ENCODE data around the gene MGLL. TPM values are rescaled to one million over a fixed set of nuclear protein-coding genes. Genes with fewer than 3 reads are reported as not detected.

MGLL gene
- polyA plus RNA-seq, 2 donors, result 78.0 to 99.1 TPM

DNA sequence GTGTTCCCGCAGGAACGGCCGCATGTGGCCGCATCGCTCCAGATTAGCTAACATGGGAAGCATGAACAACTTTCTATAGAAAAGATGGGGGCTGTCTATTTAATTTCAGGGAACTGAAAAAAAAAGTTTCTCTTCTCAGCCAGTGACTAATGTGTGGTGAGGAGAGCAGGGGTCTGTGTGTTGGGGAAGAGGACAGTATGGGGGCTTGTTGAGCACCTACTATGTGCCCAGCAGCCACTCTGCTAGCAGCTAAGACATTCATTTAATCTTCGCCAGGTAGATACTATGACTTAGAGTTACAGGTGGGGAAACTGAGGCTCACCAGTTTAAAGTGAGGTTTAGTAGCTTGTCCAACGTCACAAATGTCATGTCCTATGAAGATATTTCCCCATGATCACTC is 56.6 kb downstream of the MGLL start:
- 92 to 93% methylated on average over 7 of the region's 7 CpGs for WGBS, 2 donors
- no peaks in the 10 kb centered on the region for H3K9me3 ChIP-seq (ENCODE audit: control insufficient read depth in 2 of 2, insufficient read depth in 1 of 2, low read depth in 1 of 2, low read length in 1 of 2)
- peaks cover 3% of the 10 kb centered on the region in 2 donors for H3K36me3 ChIP-seq (ENCODE audit: control insufficient read depth in 2 of 2, insufficient read depth in 2 of 2, low read length in 1 of 2)
- H3K27me3 ChIP-seq (ENCODE audit: control insufficient read depth in 1 of 2, insufficient read depth in 2 of 2, low read length in 2 of 2), result no peaks in the 10 kb centered on the region
- H3K27ac ChIP-seq (ENCODE audit: low read depth in 2 of 2, low read length in 1 of 2), result no peak overlapping the region
- H3K4me3 ChIP-seq (ENCODE audit: low read depth in 1 of 2, low read length in 2 of 2), result no peak overlapping the region
- peaks cover 4% of the 10 kb centered on the region in 2 donors for H3K4me1 ChIP-seq (ENCODE audit: control insufficient read depth in 2 of 2, insufficient read depth in 2 of 2, low read length in 1 of 2)

DNA sequence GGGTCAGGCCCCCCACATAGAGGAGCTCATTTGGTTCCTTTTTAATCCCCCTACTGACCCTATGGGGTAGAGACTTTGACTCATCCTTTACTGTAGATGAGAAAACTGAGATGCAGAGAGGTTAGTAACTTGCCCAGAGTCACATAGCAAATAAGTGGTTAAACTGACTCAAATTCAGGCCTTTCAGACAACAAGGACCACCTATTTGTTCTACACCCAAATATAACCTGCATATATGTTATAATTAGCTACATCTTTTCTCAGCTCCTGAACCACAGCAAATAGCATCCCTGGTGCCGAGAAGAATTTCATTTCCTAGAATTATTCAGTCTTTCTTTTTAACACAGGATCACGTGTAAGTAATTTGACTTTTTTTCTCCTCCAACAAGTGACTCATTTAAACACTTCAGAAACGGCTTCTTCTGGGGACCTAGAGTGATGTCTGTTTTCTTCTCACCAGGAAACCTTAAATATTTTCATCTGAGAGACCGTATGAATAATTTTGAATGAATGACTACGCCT is 57.4 kb downstream of the MGLL start:
- no peak overlapping the region for H3K27ac ChIP-seq (ENCODE audit: low read depth in 2 of 2, low read length in 1 of 2)
- H3K4me1 ChIP-seq (ENCODE audit: control insufficient read depth in 2 of 2, insufficient read depth in 2 of 2, low read length in 1 of 2), result peaks cover 4% of the 10 kb centered on the region in 2 donors

DNA sequence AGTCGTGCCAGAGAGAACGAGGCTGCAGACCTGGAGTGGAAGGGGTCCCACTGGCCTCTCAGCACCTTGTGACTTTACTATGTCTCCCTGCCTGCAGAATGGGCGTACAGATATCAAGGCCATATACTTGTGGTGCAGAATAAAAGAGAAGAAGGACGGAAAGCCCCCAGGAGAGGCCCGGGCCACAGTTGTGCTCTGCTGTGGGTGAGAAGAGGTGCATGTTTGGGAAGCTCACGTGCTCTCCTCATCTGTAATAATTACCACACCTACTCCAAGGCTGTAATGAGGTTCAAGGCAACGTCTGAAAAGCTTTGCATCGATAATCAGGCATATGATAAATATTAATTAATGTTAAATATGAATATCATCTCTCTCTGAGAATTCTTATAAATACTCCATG is 58.0 kb downstream of the MGLL start:
- Histone ChIP-seq H3K36me3 (ENCODE audit: control insufficient read depth in 2 of 2, insufficient read depth in 2 of 2, low read length in 1 of 2) (peaks cover 0 to 7% of the 10 kb centered on the region in 2 donors), H3K27ac (ENCODE audit: low read depth in 2 of 2, low read length in 1 of 2) (no peak overlapping the region), H3K27me3 (ENCODE audit: control insufficient read depth in 1 of 2, insufficient read depth in 2 of 2, low read length in 2 of 2) (no peaks in the 10 kb centered on the region), H3K4me1 (ENCODE audit: control insufficient read depth in 2 of 2, insufficient read depth in 2 of 2, low read length in 1 of 2) (peaks cover 4% of the 10 kb centered on the region in 2 donors), H3K9me3 (ENCODE audit: control insufficient read depth in 2 of 2, insufficient read depth in 1 of 2, low read depth in 1 of 2, low read length in 1 of 2) (no peaks in the 10 kb centered on the region), H3K4me3 (ENCODE audit: low read depth in 1 of 2, low read length in 2 of 2) (no peak overlapping the region)
- 73 to 86% methylated on average over 8 of the region's 8 CpGs for WGBS, 2 donors

More for the DNA sequence above, 57.4 kb downstream of the MGLL start:
- Histone ChIP-seq H3K9me3 (ENCODE audit: control insufficient read depth in 2 of 2, insufficient read depth in 1 of 2, low read depth in 1 of 2, low read length in 1 of 2) (no peaks in the 10 kb centered on the region), H3K27me3 (ENCODE audit: control insufficient read depth in 1 of 2, insufficient read depth in 2 of 2, low read length in 2 of 2) (no peaks in the 10 kb centered on the region), H3K36me3 (ENCODE audit: control insufficient read depth in 2 of 2, insufficient read depth in 2 of 2, low read length in 1 of 2) (peaks cover 3 to 5% of the 10 kb centered on the region in 2 donors), H3K4me3 (ENCODE audit: low read depth in 1 of 2, low read length in 2 of 2) (no peak overlapping the region)
- 61 to 69% methylated on average over 5 of the region's 5 CpGs for WGBS, 2 donors

DNA sequence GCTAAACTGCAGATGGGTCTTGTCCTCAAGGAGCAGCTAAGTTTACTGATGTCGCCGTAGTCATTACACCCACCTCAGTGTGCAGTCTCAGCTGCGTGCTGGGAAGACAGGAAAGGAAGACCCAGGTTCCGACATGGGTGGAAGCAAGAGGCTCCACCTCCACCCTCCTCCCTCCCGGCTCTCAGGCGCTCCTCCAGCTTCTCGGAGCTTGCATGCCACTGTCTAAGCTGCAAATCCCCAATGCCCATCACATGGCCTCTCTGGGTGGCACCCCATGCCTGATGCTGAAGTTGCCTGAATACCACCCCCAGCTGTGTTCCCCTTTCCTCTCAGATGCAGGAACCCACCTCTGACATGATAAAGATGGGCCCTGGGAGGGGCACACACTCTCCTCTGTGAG is 58.5 kb downstream of the MGLL start:
- Histone ChIP-seq H3K9me3 (ENCODE audit: control insufficient read depth in 2 of 2, insufficient read depth in 1 of 2, low read depth in 1 of 2, low read length in 1 of 2) (no peaks in the 10 kb centered on the region), H3K27ac (ENCODE audit: low read depth in 2 of 2, low read length in 1 of 2) (no peak overlapping the region), H3K36me3 (ENCODE audit: control insufficient read depth in 2 of 2, insufficient read depth in 2 of 2, low read length in 1 of 2) (peaks cover 0 to 10% of the 10 kb centered on the region in 2 donors), H3K4me1 (ENCODE audit: control insufficient read depth in 2 of 2, insufficient read depth in 2 of 2, low read length in 1 of 2) (peaks cover 4% of the 10 kb centered on the region in 2 donors), H3K4me3 (ENCODE audit: low read depth in 1 of 2, low read length in 2 of 2) (no peak overlapping the region), H3K27me3 (ENCODE audit: control insufficient read depth in 1 of 2, insufficient read depth in 2 of 2, low read length in 2 of 2) (no peaks in the 10 kb centered on the region)
- 59 to 63% methylated on average over 7 of the region's 7 CpGs for WGBS, 2 donors

DNA sequence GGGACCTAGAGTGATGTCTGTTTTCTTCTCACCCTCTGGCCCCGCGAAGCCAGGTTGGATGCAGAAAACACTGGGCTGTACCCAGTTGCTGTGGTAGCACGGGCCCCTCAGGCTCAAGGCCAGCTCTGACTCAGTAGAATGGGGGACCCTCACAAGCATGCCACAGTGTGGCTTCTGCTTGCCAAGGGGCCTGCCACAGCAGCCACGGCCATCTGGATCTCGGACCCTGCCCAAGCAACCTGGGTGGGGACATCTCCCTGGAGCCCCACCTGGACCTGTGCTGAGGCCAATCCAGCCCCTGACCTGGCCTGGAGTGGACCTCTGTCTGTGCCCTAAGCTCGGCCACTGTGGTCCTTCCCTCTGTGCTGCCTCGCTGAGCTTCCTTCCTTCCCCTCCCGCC is 59.0 kb downstream of the MGLL start:
- no peak overlapping the region for H3K27ac ChIP-seq (ENCODE audit: low read depth in 2 of 2, low read length in 1 of 2)
- H3K27me3 ChIP-seq (ENCODE audit: control insufficient read depth in 1 of 2, insufficient read depth in 2 of 2, low read length in 2 of 2), result no peaks in the 10 kb centered on the region
- H3K4me1 ChIP-seq (ENCODE audit: control insufficient read depth in 2 of 2, insufficient read depth in 2 of 2, low read length in 1 of 2), result peaks cover 4% of the 10 kb centered on the region in 2 donors
- no peak overlapping the region for H3K4me3 ChIP-seq (ENCODE audit: low read depth in 1 of 2, low read length in 2 of 2)
- H3K36me3 ChIP-seq (ENCODE audit: control insufficient read depth in 2 of 2, insufficient read depth in 2 of 2, low read length in 1 of 2), result peaks cover 0 to 10% of the 10 kb centered on the region in 2 donors
- 83 to 87% methylated on average over 8 of the region's 8 CpGs for WGBS, 2 donors
- H3K9me3 ChIP-seq (ENCODE audit: control insufficient read depth in 2 of 2, insufficient read depth in 1 of 2, low read depth in 1 of 2, low read length in 1 of 2), result no peaks in the 10 kb centered on the region

DNA sequence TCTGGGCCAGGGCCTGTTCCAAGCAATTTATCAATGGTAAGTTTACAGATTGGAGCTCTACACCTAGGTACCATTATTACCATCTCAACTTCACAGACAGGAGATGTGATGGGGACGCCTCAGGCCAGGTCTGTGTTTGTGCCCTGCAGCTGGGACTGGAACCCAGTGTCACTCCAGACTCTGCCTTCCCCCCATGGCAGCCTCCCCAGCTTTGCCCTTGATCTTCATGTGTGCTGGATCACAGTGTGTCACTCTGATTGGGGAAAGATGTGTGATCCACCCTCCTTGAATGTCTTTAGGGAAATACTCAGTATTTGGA is 59.6 kb downstream of the MGLL start:
- Histone ChIP-seq H3K27ac (ENCODE audit: low read depth in 2 of 2, low read length in 1 of 2) (no peak overlapping the region), H3K9me3 (ENCODE audit: control insufficient read depth in 2 of 2, insufficient read depth in 1 of 2, low read depth in 1 of 2, low read length in 1 of 2) (no peaks in the 10 kb centered on the region), H3K4me3 (ENCODE audit: low read depth in 1 of 2, low read length in 2 of 2) (no peak overlapping the region), H3K4me1 (ENCODE audit: control insufficient read depth in 2 of 2, insufficient read depth in 2 of 2, low read length in 1 of 2) (peaks cover 4% of the 10 kb centered on the region in 2 donors), H3K36me3 (ENCODE audit: control insufficient read depth in 2 of 2, insufficient read depth in 2 of 2, low read length in 1 of 2) (peaks cover 0 to 10% of the 10 kb centered on the region in 2 donors), H3K27me3 (ENCODE audit: control insufficient read depth in 1 of 2, insufficient read depth in 2 of 2, low read length in 2 of 2) (no peaks in the 10 kb centered on the region)
- 84 to 86% methylated on average over 1 of the region's 1 CpG for WGBS, 2 donors

DNA sequence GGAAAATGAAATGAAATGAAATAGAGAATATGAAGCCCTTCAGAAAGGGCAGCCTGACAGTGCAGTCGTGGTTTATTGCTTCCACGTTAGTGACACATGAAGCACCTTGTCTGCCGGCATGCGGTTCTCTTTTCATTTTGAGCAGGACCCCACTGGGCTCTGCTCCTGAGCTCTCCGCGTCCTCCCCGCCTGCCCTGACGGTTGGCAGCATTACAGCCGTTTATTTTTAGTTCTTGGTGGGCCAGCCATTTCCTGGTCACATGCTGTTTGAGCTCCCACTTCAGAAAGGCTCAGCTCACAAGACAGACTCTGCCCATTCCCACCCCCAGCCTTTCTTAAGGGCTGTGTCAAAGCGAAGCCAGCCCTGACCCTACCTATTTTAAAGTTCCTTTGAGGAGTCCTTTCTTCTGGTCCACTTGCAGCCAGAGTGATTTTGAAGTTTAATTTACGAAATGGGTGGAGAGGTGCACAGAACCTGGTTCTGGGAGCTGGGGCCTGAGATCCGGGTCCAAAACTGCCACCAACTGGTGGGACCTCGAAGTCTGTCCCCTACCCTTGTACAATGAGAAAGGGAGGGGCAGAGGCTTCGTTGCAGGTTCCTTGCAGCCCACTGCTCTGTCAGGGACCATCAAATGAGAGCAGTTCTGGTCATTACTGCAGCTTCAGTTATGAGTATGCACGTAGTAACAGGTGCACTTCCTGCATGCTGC is 60.1 kb downstream of the MGLL start:
- Histone ChIP-seq H3K27ac (ENCODE audit: low read depth in 2 of 2, low read length in 1 of 2) (peak overlapping the region in 1 of 2 donors; percentile 5), H3K27me3 (ENCODE audit: control insufficient read depth in 1 of 2, insufficient read depth in 2 of 2, low read length in 2 of 2) (no peaks in the 10 kb centered on the region), H3K4me1 (ENCODE audit: control insufficient read depth in 2 of 2, insufficient read depth in 2 of 2, low read length in 1 of 2) (peaks cover 4% of the 10 kb centered on the region in 2 donors), H3K9me3 (ENCODE audit: control insufficient read depth in 2 of 2, insufficient read depth in 1 of 2, low read depth in 1 of 2, low read length in 1 of 2) (no peaks in the 10 kb centered on the region), H3K4me3 (ENCODE audit: low read depth in 1 of 2, low read length in 2 of 2) (no peak overlapping the region), H3K36me3 (ENCODE audit: control insufficient read depth in 2 of 2, insufficient read depth in 2 of 2, low read length in 1 of 2) (peaks cover 0 to 10% of the 10 kb centered on the region in 2 donors)
- 39 to 55% methylated on average over 15 of the region's 15 CpGs for WGBS, 2 donors

DNA sequence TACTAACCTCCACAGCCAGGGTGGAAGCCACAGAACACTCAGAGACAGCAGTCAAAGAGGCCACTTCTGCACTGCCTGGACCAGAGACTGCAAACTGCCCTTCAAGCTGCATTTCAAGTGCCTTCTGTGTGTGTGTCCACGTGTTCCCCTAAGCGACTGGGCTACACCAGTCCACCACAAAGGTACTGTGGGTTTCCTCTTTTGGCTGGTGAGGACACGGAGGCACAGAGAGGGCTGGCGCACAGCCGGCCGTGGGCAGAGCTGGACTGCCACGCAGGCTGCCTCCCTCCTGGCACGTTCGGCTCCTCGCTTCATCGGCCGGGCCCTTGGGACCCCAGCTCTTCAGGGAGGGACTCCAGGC is 60.9 kb downstream of the MGLL start:
- peak overlapping the region in 1 of 2 donors; percentile 51 for H3K27ac ChIP-seq (ENCODE audit: low read depth in 2 of 2, low read length in 1 of 2)
- no peaks in the 10 kb centered on the region for H3K9me3 ChIP-seq (ENCODE audit: control insufficient read depth in 2 of 2, insufficient read depth in 1 of 2, low read depth in 1 of 2, low read length in 1 of 2)
- no peak overlapping the region for H3K4me3 ChIP-seq (ENCODE audit: low read depth in 1 of 2, low read length in 2 of 2)
- H3K4me1 ChIP-seq (ENCODE audit: control insufficient read depth in 2 of 2, insufficient read depth in 2 of 2, low read length in 1 of 2), result peaks cover 4% of the 10 kb centered on the region in 2 donors
- peaks cover 0 to 10% of the 10 kb centered on the region in 2 donors for H3K36me3 ChIP-seq (ENCODE audit: control insufficient read depth in 2 of 2, insufficient read depth in 2 of 2, low read length in 1 of 2)
- H3K27me3 ChIP-seq (ENCODE audit: control insufficient read depth in 1 of 2, insufficient read depth in 2 of 2, low read length in 2 of 2), result no peaks in the 10 kb centered on the region
- WGBS, 2 donors, result 70% methylated on average over 12 of the region's 12 CpGs

DNA sequence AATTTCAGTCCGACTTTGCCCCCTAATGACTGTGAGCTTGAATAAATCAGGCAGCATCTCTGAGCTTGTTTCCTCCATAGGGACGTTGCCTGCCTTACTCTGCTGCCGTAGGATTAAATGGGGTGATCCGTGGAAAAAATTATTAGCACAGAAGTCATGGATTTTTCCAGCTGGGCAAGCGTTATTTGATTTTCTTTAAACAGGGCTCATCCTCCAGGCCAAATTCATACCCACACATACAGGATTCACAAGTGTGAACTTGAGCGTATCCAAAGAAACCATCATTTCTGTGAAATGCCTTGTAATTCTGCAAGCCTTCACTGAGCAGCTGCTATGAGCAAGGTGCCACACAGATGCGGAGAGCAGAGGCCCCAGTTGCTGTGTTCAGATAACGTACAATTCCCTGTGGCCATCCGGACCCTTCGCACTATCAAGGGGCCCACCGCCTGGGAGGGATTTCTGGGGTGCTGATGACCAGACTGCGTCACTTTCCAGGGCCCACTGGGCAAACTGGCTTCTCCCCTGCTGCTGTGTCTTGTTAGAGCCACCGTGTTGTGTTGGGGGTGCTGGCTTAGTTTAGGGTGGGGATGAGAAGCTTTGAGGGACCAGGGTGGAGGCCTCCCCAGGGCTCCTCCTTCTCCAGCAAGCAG is 61.4 kb downstream of the MGLL start:
- Histone ChIP-seq H3K4me1 (ENCODE audit: control insufficient read depth in 2 of 2, insufficient read depth in 2 of 2, low read length in 1 of 2) (peaks cover 4% of the 10 kb centered on the region in 2 donors), H3K4me3 (ENCODE audit: low read depth in 1 of 2, low read length in 2 of 2) (no peak overlapping the region), H3K36me3 (ENCODE audit: control insufficient read depth in 2 of 2, insufficient read depth in 2 of 2, low read length in 1 of 2) (peaks cover 0 to 10% of the 10 kb centered on the region in 2 donors), H3K27me3 (ENCODE audit: control insufficient read depth in 1 of 2, insufficient read depth in 2 of 2, low read length in 2 of 2) (no peaks in the 10 kb centered on the region), H3K9me3 (ENCODE audit: control insufficient read depth in 2 of 2, insufficient read depth in 1 of 2, low read depth in 1 of 2, low read length in 1 of 2) (no peaks in the 10 kb centered on the region), H3K27ac (ENCODE audit: low read depth in 2 of 2, low read length in 1 of 2) (peak overlapping the region in 1 of 2 donors; percentile 59)
- 78 to 82% methylated on average over 13 of the region's 13 CpGs for WGBS, 2 donors

Measured in esophagus (tissue), 2 donors.